AG20443 (cell line): ENCODE results near the gene PLEKHM3.
"Not testable (repeated sequence)": the region's sequence is repeated elsewhere in the genome, so short reads cannot be mapped to it uniquely, and the experiment has no call there.

Source experiments
- DNase-seq: peaks from one replicate; pipeline ENCODE4 v3.0.0; 2012; ENCODE audit warnings: low spot score, mixed read lengths

Gene PLEKHM3

GRCh38 chr2:207950063-207950760 is 75.1 kb downstream of the PLEKHM3 start:
- no peak for DNase-seq

DNA sequence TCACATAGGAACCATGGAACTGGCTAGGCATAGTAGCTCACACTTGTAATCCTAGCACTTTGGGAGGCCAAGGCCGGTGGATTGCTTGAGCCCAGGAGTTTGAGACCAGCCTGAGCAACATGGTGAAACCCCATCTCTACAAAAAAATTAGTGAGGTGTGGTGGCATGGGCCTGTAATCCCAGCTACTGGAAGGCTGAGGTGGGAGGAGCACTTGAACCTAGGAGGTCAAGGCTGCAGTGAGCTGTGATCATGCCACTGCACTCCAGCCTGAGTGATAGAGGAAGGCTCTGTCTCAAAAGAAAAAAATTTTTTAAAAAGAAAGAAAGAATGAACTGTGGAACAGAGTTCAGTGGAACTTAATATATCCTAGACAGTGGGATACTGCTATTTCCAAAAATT is 76.1 kb downstream of the PLEKHM3 start:
- DNase-seq = not testable (repeated sequence)

GRCh38 chr2:207944979-207945600 is 80.2 kb downstream of the PLEKHM3 start:
- no peak for DNase-seq

DNA sequence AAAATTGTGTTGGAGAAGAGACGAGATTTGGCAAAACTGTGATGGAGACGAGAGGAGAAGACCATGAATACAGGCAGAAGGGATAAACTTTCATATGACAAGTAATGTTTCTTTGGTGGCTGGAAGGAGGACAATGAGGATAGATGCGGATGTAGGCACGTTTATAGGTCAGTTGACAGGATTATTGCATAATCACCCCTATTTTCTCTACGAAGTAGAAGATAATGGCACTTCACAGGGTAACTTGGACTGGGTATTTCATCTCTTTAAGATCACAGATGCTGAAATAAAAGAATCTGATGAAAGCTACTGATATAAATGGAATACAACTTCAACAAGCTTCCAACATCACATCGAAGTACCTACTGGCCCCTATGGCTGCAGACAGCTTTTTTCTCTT is 81.0 kb downstream of the PLEKHM3 start:
- DNase-seq = no peak

- DNase-seq = no peak
Observed at GRCh38 chr2:207939342-207940108, 85.8 kb downstream of the PLEKHM3 start.

DNA sequence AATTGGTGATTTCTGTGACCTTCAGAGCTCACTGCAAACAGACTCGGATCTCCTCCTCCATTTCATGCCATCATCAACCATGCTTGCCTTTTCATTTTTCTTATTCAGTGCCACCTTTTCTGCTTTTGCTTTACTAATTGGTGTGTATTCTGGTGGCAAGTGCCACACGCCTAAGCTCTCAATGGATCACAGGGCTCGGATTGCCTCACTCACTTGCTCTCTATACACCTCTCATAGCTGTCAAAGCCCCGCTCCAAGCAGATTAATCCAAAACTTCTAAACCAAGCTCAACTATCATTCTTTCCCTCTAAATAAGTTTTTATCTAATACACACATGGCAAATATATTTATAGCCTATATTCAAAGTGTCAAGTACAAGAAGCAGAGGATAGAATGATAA is 86.4 kb downstream of the PLEKHM3 start:
- no peak for DNase-seq

DNA sequence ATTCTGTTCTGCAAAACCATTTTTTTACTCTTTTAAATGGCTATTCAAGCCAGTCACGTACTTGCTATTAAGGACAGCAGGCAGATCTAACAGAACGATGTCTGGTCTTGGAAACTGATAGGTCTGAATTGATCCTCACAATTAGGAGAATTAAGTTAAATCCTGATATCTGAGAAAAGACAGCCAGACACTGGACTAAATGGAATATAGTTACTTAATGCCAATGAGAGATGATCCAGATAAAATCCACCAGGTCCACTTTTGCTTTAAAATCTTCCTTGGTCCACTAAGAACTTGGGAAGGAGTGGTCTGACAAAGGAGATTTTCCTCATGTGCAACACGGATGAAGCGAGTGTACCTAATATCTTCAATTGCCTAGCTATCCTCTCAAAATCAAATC is 86.9 kb downstream of the PLEKHM3 start:
- no peak for DNase-seq

DNA sequence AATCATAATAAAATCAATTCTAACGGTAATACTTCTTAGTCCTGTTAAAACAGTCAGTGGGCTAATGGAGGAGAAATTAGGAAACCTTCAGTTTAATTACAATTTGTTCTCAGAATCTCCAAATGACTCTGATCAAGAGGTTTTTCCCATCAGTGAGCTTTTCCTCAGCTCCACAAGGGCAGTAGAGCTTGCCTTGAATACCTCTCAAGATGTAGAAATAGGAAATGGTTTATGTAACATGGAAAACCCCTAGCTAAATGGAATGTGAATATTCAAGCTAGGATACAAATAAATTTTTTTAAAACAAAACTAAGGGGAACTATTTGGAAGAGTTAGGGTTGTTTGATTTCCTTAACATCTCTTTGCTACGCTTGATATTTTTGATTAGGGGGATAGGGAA is 87.5 kb downstream of the PLEKHM3 start:
- DNase-seq = no peak

DNA sequence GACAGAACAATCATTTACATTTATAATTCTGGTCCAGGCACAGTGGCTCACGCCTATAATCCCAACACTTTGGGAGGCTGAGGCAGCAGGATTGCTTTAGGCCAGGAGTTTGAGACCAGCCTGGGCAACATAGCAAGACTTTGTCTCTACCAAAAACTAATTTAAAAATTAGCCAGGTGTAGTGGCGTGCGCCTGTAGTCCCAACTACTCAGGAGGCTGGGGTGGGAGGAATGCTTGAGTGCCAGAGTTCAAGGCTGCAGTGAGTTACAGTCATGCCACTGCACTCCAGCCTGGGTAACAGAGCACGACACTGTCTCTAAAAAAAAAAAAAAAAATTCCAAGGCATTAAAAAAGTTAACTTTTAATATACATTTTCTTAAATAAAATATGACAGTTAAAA is 88.1 kb downstream of the PLEKHM3 start:
- DNase-seq = no peak

DNA sequence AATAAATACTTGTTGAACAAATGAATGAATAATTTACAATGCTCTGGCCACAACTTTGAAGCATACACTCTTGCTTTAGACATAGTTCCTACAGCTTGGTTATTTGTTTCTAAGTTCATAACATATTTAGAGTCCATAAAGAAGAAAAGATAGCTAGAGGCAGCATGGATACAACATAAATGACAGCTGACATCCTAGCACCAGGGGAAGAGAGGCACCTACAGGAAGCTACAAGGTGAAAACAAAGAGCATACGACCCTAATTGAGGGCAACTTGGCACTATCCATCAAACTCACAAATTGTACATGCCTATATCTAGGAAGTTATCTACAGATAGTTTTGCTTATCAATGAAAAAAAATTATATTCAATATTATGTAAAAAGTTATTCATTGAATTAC is 88.9 kb downstream of the PLEKHM3 start:
- no peak for DNase-seq

DNA sequence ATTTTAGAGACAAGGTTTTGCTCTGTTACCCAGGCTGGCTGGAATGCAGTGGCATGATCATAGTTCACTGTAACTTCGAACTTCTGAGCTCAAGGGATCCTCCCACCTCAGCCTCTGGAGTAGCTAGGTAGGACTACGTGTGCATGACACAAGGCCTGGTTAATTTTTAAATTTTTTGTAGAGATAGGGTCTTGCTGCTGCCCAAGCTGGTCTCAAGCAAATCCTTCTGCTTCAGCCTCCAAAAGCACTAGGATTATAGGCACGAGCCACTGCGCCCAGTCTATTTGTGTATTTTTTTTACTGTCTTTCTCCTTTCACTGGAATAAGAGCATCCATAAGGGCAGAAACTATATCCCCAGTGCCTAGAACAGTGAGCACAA is 89.3 kb downstream of the PLEKHM3 start:
- DNase-seq = no peak

DNA sequence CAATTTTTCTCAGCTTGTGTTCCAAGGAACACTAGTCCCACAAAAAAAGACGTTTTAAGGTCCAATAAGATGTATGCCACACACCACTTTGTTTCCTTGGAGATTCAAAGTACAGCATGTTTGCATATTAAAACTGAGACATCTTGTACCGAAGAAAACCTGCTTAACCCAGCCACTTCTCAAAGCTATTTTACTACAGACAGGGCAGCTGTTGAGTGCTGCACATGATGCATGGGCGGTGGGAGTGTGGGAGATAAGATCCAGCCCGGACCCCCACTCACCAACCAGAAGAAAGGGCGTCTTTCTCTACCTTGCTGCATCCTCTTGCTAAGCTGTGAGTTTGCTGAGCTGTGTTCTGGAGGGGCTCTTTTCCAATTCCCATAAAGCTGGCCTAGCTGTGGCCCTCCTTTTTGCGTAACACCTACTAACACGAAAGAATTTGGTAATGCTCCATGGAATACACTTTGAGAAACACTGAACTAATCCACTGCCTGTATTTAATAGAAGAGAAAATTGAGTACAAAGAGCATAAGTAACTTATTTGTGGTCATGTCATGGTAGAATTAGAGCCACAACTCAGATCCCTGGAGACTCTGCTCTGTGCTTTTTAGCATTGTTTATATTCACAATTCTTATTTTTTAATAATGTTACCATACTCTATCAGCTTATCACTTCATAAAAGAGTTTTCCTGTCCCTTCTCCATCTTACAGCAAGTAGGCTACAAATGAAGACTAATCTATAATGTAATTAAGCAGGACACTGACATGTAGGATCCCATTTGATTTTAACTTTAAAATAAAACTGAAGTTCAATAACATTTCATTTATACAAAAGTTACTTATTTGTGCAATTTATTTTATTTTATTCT is 90.0 kb downstream of the PLEKHM3 start:
- DNase-seq = no peak

- DNase-seq = no peak
Observed at GRCh38 chr2:207934720-207935119, 90.6 kb downstream of the PLEKHM3 start.

- no peak for DNase-seq
Observed at GRCh38 chr2:207933396-207934065, 91.8 kb downstream of the PLEKHM3 start.

DNA sequence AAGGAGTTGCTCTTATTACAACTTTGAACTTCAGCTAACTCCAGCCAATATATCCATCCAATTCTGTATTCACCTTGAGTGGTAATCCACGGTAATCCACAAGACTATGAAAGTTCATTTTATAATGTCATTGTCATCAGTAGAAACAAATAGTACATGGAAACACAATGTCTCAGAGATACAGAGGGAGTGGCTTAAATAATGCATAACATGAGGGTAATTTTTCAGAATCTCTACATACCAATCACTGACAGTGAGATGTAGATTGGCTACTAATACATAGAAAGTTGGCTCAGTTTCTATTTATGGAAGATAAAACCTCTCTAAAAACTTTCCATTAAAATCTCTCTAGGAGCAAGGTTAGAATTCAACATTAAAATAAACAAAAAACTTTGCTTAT is 93.2 kb downstream of the PLEKHM3 start:
- DNase-seq = no peak

- DNase-seq = no peak
Observed at GRCh38 chr2:207930747-207931146, 94.6 kb downstream of the PLEKHM3 start.

DNA sequence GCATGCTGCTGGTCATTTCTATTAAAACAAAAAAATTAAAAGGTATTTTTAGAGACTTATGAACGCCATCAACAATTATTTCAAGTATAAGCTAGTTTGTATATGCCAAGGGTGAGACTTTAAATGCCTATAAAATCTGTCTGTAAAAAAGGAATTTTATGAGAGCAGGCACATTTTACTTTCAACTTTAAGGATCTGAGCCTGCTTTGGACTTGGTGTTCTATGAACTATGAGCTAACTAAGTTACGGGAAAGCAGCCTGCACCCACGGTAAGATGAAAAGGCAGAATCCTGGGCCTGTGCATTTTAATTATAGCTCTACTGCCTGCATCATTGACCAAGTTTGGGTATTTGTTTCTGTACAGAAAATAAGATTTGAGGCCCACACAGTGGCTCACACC is 95.4 kb downstream of the PLEKHM3 start:
- no peak for DNase-seq

GRCh38 chr2:207928079-207928478 is 97.2 kb downstream of the PLEKHM3 start:
- peak; percentile 30 for DNase-seq

DNA sequence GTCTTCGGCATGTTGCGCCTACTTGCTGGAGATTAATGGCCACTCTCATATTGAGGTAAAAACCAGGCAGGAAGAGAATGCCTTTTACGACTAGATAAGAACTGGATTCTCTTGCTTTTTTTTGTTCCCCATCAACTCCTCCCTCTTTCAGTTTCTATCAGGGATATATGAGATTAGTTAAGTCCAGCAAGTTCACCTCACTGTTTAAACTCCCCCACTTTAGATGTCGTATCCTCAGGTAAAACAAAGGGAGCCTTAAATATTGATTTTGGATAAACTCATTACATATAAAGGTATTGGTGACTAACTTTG is 98.4 kb downstream of the PLEKHM3 start:
- DNase-seq = no peak

DNA sequence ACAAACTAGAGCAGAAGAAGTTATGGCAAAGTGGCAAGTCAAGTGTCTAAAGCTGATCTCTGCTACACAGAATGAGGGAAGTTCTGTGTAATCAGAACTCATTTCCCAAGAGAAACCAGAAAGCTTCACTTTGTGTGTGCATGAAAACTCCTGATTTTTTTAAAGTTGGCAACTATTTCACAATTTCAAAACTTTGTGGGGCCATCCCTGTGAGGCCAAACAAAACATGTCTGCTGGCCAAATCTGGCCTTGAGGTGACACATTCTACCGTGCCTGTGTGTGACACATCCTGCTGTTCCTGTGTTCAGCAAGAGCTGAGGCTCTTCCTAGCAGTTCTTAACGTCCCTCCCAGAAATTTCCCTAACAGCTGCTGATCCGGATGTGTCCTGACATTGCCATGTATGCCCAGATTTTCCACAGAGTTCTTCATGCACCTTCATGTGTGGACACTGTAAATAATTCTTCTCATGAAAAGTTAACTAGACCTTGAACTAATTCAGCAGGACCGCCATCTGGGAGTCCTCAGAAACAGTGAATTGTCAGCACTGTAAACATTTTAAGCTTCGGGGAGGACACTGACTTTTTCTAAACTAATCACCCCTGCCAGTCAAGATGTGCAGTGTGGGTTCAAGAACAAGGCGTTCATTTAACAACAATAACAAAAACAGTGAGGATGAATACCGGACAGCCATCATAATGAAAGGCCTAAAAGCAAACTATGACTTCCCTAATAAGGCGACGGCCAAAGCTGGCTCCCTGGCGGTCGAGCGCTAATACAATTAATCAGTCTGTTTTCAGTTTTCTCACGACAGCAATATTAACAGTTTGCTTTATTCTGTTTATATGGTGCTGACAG is 99.0 kb downstream of the PLEKHM3 start:
- DNase-seq = peak; percentile 90

DNA sequence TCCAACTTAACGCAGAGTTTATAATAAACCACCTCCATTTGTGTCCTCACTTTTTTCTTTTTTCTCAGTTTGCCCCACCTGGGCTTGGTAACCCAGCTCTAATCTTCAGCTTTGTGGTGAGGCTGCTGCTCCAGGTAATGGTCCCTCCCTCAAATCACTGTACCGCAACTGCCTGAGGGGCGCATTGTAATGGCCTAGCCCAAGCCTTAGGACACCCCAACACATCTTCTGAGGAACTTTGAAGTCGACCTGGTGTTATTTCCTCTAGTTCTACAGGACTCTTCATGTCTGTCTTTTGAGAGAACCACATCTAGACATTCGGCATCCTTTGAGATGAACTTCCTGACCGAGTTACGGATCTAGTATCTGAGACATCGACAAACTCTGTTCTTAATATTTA is 99.7 kb downstream of the PLEKHM3 start:
- DNase-seq = no peak
